Endometrial microvascular endothelial cells (primary cell): ENCODE data around the gene CLEC16A. TPM values are rescaled to one million over a fixed set of nuclear protein-coding genes. Genes with fewer than 3 reads are reported as not detected.

Experiments used
- in situ Hi-C: cut with HindIII; loops from 2 replicates; pipeline ENCODE4 v1.10.0; 2017; ENCODE audit warnings: low sequenced_read_pairs, low pct_unique_long_range_greater_than_20kb; ENCODE audit errors: inconsistent ontology term
- total RNA-seq: library from RNA; depleted of rRNA; stranded (reverse); fragments of >200 nt; gene quantifications from one replicate; pipeline ENCODE4 v1.2.3, GENCODE V29; 2015; ENCODE audit errors: inconsistent ontology term

Gene CLEC16A
- total RNA-seq, 1 donor from 2014 or later = 13.7 TPM

DNA sequence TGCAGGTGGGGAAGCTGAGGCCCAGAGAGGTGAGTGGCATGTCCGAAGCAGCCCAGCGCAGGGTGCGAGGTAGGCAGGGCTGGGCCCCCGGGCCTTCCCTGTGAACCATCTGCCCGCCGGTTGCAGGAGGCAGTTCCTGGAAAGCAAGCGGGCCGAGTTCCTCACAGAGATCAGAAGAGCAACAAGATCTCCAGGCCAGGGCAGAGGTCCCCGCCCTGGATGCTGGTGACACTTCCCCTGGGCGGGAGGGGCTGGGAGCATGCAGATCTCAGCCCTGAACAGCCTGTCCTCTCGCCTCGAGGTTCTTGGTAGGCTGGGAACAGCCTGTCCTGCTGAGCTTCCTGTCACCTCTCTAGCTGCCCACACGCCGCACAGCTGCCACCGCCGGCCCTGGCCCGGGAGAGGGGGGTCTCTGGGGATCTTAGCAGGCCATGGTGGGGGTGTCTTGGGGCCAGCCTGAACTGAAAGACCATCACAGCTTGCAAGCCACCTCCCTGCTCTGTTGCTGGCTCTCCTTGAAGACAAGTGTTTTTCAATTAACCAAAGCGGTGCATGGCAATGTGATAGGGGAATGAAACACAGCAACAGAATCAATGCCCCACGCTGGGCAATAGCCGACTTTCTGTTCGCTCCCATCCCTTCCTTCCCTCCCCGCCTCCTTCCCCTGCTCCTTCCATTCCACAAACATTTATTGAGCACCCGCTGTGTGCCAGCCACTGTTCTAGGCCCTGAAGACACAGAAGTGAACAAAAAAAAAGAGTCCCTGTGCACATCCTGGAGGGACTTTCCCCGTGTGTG is 279.9 kb downstream of the CLEC16A start:
- in situ Hi-C loops = no loop called here

GRCh38 chr16:11224894-11225676 is 280.7 kb downstream of the CLEC16A start:
- in situ Hi-C loops = no loop called here

DNA sequence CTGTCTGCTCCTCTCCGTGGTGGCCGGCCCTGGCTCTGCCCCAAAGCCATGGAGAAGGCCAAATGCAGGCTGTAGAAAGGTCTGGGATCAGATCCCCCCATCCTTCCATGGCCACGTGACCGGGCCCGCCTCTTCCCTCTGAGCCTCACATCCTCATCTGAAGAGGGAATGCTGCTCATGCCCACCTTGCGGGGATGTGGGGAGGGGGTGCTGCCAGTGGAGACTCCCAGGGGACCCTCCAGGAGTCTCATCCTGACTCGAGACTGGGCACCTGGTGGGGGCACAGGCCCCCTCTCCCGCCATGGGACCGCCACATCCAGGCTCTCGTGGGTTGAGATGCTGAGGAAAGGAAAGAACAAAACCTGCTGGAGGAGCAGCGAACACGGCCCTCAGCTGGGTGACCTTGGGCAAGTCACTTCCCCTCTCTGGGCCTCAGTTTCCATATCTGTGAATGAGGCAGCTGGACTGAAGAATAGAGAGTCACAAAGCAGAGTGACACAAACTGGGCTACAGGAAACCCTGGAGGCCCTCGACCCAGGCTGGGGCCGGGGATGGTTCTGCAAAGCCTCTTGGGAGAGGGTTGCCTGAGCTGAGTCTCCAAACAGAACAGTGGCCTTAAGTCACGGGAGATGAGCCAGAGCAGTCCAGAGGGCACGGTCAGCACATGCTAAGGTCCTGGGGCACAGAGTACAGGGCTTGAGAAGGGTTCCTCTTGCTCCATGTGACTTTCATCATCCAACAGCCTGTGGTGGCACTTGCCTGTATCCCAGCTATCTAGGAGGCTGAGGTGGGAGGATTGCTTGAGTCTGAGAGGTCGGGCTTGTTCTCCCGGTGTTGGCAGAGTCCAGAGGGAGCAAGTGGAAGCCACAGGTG is 281.5 kb downstream of the CLEC16A start:
- in situ Hi-C loops = no loop called here

GRCh38 chr16:11229432-11229831 is 285.1 kb downstream of the CLEC16A start:
- in situ Hi-C loops = no loop called here

DNA sequence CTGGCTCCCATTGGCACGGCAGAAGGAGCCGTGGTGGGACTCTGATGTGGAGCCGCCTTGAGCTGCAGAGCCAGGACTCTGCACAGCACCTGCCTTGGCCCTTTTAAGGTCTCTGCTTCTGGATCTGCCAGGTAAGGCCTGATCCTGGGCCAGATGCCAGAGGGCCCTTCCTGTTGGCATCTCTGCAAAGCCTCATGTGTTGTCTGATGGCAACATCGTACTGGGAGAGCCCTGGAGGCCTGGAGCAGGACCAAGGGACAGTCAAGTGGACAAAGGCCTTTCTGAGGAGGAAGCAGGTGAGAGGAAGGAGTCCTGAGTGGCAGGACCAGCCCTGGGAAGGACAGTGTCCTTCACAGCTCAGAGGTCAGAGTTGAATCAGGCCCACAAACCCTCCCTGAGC is 285.5 kb downstream of the CLEC16A start:
- in situ Hi-C loops = no loop called here

- in situ Hi-C loops = no loop called here
Measured at GRCh38 chr16:11231367-11231970, 287.1 kb downstream of the CLEC16A start.

Other genes with a start within 250 kb of the CLEC16A start
- gene TEKT5, start 249.6 kb upstream of the CLEC16A start, total RNA-seq = not detected
- 39.9 TPM for gene NUBP1, start 200.7 kb upstream of the CLEC16A start, total RNA-seq
- gene TVP23A, start 125.8 kb upstream of the CLEC16A start, total RNA-seq = not detected
- gene CIITA, start 67.4 kb upstream of the CLEC16A start, total RNA-seq = not detected
- gene DEXI, start 2.1 kb upstream of the CLEC16A start, total RNA-seq = 96.8 TPM